GM12892 (cell line): ENCODE measurements around the gene NANOS2.

Experiments used
- POLR2A ChIP-seq: IDR thresholded peaks from 2 replicates; pipeline ENCODE4 v1.6.1; 2011; ENCODE audit warnings: low read depth, low read length, control low read depth
- POLR2AphosphoS5 ChIP-seq: IDR thresholded peaks from 2 replicates; pipeline ENCODE4 v1.6.1; 2011; ENCODE audit warnings: low read depth, low read length, control low read depth
- TAF1 ChIP-seq: IDR thresholded peaks from 2 replicates; pipeline ENCODE4 v1.6.1; 2011; ENCODE audit warnings: low read depth, mild to moderate bottlenecking, control low read depth, low read length, borderline replicate concordance

DNA sequence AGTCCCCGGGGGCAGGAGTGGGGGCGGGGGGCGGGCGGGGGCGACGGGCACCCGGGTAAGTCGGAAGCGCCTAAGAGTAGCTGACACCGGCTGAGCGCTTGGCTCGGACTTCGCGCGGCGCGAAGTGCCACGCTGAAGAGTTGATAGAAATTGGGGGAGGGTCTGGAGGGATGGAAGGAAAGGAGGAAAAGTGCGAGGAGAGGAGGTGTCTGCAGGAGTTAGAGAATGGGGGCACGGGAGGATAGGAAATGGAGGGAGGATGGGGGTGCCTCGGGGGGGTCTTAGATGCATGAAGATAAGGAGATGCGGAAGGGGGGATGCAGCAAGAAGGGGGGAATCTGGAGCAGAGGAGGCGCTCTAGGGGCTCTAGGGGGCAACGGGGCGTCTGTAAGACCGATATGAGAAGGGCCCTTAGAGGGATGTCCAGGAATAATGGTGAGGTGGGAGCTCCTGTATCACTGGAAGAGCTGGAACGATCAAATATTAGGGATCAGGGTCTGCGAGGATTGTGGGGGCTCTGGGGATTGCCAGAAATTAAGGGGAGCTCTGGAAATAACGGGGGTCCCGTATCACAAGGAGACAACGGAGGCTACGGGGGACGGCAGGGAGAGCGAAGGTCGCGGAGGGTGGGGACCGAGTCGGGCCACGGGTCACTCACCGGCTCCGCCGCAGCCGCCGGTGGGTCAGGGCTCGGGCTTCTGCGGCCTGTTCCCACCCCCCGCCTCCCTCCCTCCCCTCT lies 12.5 kb downstream of the NANOS2 start, which contains the start of gene MYPOP:
- no peak for TF ChIP-seq POLR2AphosphoS5
- no peak for TF ChIP-seq TAF1
- no peak for TF ChIP-seq POLR2A
